SU-DHL-6 (cell line): ENCODE measurements around the gene DPP6.

Experiments
- EZH2phosphoT487 ChIP-seq: fragments of 200-600 bp; sonication (generic), shearing (Covaris generic); conservative IDR thresholded peaks from 2 replicates; pipeline ENCODE4 v1.6.1; 2018; ENCODE audit warnings: mild to moderate bottlenecking, antibody characterized with exemption, low read length, moderate library complexity, mixed read lengths
- TF ChIP-seq, protein P1 (sequence below): fragments of 200-600 bp; sonication (generic); IDR thresholded peaks from one replicate; pipeline ENCODE4 v1.5.1; 2017; ENCODE audit warnings: antibody characterized with exemption, mild to moderate bottlenecking, low read length, moderate library complexity; ENCODE audit not compliant: insufficient read depth, poor library complexity, severe bottlenecking

DNA sequence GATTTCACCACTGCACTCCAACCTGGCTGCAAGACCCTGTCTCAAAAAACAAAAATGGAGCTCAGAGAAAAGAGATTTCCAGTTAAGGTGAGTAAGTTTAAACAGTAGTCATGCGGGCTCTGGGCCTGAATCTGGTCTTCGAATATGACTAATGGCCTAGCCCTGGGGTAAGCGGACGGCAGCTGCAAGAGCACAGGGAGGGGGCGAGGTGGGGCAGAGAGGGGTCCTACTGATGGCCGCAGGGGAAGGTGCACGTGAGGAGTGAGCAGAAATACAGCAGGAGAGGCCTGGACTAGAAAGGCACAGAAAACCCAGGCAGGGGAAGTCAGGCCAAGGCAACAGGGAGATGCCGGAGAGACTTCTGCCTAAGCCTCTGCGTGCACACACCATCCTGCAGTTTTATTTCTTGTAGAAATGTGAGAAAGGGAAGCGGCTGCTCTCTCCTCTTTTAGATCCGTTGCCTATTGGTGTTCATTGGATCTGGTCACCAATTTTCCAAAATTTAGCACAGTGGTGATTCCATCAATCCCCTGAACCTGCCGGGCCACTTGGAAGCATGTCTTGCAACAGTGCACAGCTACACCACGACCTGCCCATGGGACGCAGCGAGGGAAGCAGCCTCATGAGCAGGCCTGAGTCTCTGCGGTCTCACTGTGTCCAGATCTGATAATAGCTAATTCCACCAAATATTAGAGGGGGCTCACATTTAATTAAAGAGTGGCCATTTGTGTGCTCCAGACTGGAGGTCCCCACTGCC lies 811.7 kb downstream of the DPP6 start:
- TF ChIP-seq, protein P1, sequence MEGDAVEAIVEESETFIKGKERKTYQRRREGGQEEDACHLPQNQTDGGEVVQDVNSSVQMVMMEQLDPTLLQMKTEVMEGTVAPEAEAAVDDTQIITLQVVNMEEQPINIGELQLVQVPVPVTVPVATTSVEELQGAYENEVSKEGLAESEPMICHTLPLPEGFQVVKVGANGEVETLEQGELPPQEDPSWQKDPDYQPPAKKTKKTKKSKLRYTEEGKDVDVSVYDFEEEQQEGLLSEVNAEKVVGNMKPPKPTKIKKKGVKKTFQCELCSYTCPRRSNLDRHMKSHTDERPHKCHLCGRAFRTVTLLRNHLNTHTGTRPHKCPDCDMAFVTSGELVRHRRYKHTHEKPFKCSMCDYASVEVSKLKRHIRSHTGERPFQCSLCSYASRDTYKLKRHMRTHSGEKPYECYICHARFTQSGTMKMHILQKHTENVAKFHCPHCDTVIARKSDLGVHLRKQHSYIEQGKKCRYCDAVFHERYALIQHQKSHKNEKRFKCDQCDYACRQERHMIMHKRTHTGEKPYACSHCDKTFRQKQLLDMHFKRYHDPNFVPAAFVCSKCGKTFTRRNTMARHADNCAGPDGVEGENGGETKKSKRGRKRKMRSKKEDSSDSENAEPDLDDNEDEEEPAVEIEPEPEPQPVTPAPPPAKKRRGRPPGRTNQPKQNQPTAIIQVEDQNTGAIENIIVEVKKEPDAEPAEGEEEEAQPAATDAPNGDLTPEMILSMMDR: no peak
- no peak for TF ChIP-seq EZH2phosphoT487
